Endothelial cell of umbilical vein (primary cell): Measurements from ENCODE around the gene HEATR1. TPM values are rescaled to one million over a fixed set of nuclear protein-coding genes. Genes with fewer than 3 reads are reported as not detected.

Experiments used
- BruUV-seq: library from RNA; stranded (reverse); fragments of 400-500 nt; replicated peaks from 2 replicates; lab custom pipeline; 2021; lab: Mats Ljungman, UMichigan
- CTCF ChIA-PET: fragments of 300-600, 350-600 bp; sonication (Branson Sonifier 250); formaldehyde crosslinking; loops from one replicate; lab custom pipeline; 2021; ENCODE audit warnings: antibody characterized with exemption, inconsistent platforms; lab: Charles Lee
- POLR2A ChIA-PET: fragments of 300-600, 350-600 bp; sonication (Branson Sonifier 250); formaldehyde crosslinking; loops from one replicate; lab custom pipeline; 2021; ENCODE audit warnings: antibody characterized with exemption, inconsistent platforms; lab: Charles Lee
- DNase-seq: peaks from one replicate; pipeline ENCODE4 v3.0.0-alpha.2; 2011; ENCODE audit warnings: low read depth, low spot score
- FAIRE-seq: peaks from 2 replicates; lab custom pipeline; 2011; peaks lifted over from hg19 to GRCh38; lab: Jason Lieb, UNC
- H2AFZ ChIP-seq: 2 replicates; pipeline ENCODE4 v1.6.0; 2012; ENCODE audit warnings: low read depth, low read length, control low read depth, inconsistent platforms
- H3K27ac ChIP-seq: 2 replicates; pipeline ENCODE4 v1.5.1; 2011; ENCODE audit warnings: low read depth, mild to moderate bottlenecking, control low read depth, low read length, moderate library complexity; ENCODE audit not compliant: insufficient read depth
- H3K27me3 ChIP-seq, 2 experiments: 2 replicates each; pipeline versions ENCODE4 v1.6.0 to v1.6.1; 2011; ENCODE audit warnings: low read length in 2 of 2, mixed read lengths in 1 of 2; ENCODE audit not compliant: control insufficient read depth in 2 of 2, insufficient read depth in 2 of 2
- H3K36me3 ChIP-seq, 2 experiments: 2 replicates in 1 of 2; 3 replicates in 1 of 2; pipeline ENCODE4 v1.5.1; 2011; ENCODE audit warnings: low read length in 2 of 2, mild to moderate bottlenecking in 1 of 2, moderate library complexity in 1 of 2; ENCODE audit not compliant: control insufficient read depth in 2 of 2, insufficient read depth in 2 of 2; ENCODE audit errors: extremely low read depth in 1 of 2
- H3K4me1 ChIP-seq: 3 replicates; pipeline ENCODE4 v1.5.1; 2011; ENCODE audit warnings: mild to moderate bottlenecking, low read length; ENCODE audit not compliant: control insufficient read depth, insufficient read depth; ENCODE audit errors: extremely low read depth
- H3K4me2 ChIP-seq: 2 replicates; pipeline ENCODE4 v1.6.1; 2011; ENCODE audit warnings: low read length, control low read depth, mixed read lengths; ENCODE audit not compliant: insufficient read depth
- H3K4me3 ChIP-seq, 3 experiments: fragments of 200-600 bp in 1 of 3; sonication (generic), shearing (Covaris generic) in 1 of 3; replicated peaks in 1 of 3; 2 replicates each; pipeline ENCODE4 v1.5.1; 2011 to 2016; ENCODE audit warnings: control low read depth in 3 of 3, low read length in 3 of 3, mild to moderate bottlenecking in 2 of 3, inconsistent platforms in 1 of 3, low read depth in 1 of 3, moderate library complexity in 1 of 3; ENCODE audit not compliant: insufficient read depth in 1 of 3
- H3K79me2 ChIP-seq: 2 replicates; pipeline ENCODE4 v1.6.0; 2012; ENCODE audit warnings: low read length, inconsistent platforms; ENCODE audit not compliant: control insufficient read depth, insufficient read depth
- H3K9ac ChIP-seq: replicated peaks from 2 replicates; pipeline ENCODE3; 2011; ENCODE audit warnings: low read length, control low read depth; ENCODE audit not compliant: insufficient read depth; ENCODE audit errors: extremely low read depth
- H3K9me1 ChIP-seq: replicated peaks from 3 replicates; pipeline ENCODE4 v1.6.0; 2011; ENCODE audit warnings: mild to moderate bottlenecking, low read length; ENCODE audit not compliant: control insufficient read depth, insufficient read depth; ENCODE audit errors: extremely low read depth
- H3K9me3 ChIP-seq: replicated peaks from 2 replicates; pipeline ENCODE4 v1.5.1; 2012; ENCODE audit warnings: low read length, inconsistent platforms; ENCODE audit not compliant: control insufficient read depth, insufficient read depth
- H4K20me1 ChIP-seq: replicated peaks from 2 replicates; pipeline ENCODE3; 2011; ENCODE audit warnings: mild to moderate bottlenecking, low read length; ENCODE audit not compliant: control insufficient read depth, insufficient read depth; ENCODE audit errors: extremely low read depth
- EZH2 ChIP-seq: IDR thresholded peaks from 2 replicates; pipeline ENCODE4 v1.6.1; 2012; ENCODE audit warnings: borderline replicate concordance, low read depth, mild to moderate bottlenecking, moderate library complexity, low read length, inconsistent platforms; ENCODE audit not compliant: severe bottlenecking
- FOS ChIP-seq: IDR thresholded peaks from 2 replicates; pipeline ENCODE4 v1.6.1; 2011; ENCODE audit warnings: mild to moderate bottlenecking, low read length, moderate library complexity, borderline replicate concordance; ENCODE audit not compliant: insufficient read depth
- GATA2 ChIP-seq: IDR thresholded peaks from 2 replicates; pipeline ENCODE4 v1.7.0; 2011; ENCODE audit warnings: low read depth, mild to moderate bottlenecking, moderate library complexity, mixed read lengths, low read length; ENCODE audit not compliant: insufficient read length, insufficient read depth
- JUN ChIP-seq: IDR thresholded peaks from 2 replicates; pipeline ENCODE4 v1.6.1; 2011; ENCODE audit warnings: borderline replicate concordance, low read depth; ENCODE audit not compliant: insufficient read length, insufficient read depth
- MAX ChIP-seq: IDR thresholded peaks from 2 replicates; pipeline ENCODE4 v1.6.1; 2011; ENCODE audit not compliant: insufficient read depth, insufficient read length
- MYC ChIP-seq: IDR thresholded peaks from one replicate; pipeline ENCODE4 v1.6.1; 2011; ENCODE audit warnings: mild to moderate bottlenecking, low read depth, low read length
- POLR2A ChIP-seq: IDR thresholded peaks from 2 replicates; pipeline ENCODE4 v1.6.1; 2012; ENCODE audit warnings: low read depth, mild to moderate bottlenecking, control low read depth, low read length
- POLR2AphosphoS5 ChIP-seq: IDR thresholded peaks from 2 replicates; pipeline ENCODE4 v1.6.1; 2012; ENCODE audit warnings: low read depth, mild to moderate bottlenecking, control low read depth, low read length, moderate library complexity; ENCODE audit not compliant: insufficient read depth
- dilution Hi-C: fragments of 300-500 bp; cut with MboI; formaldehyde crosslinking; loops from one replicate; pipeline ENCODE4 v1.15.0; 2019; ENCODE audit warnings: low sequenced_read_pairs; ENCODE audit not compliant: extremely low pct_ligation_motif_present
- intact Hi-C: fragments of 100-400 bp; cut with micrococcal nuclease; formaldehyde crosslinking; loops from one replicate; pipeline ENCODE4 v1.10.0; 2022
- polyA plus RNA-seq, 4 experiments: library from polyadenylated mRNA; depleted of rRNA in 3 of 4; stranded (reverse) in 3 of 4; unstranded in 1 of 4; fragments of >200 nt; gene quantifications; 2 replicates each; pipeline versions ENCODE4 v1.2.1 to v1.2.3, GENCODE V29; 2011 to 2012; ENCODE audit warnings: missing spikeins in 1 of 4
- total RNA-seq: library from RNA; stranded (reverse); gene quantifications from 2 replicates; pipeline ENCODE4 v1.2.3, GENCODE V29; 2021
- TF ChIP-seq, protein P1 (sequence below), 2 donors: IDR thresholded peaks; 1 replicate in 1 of 2; 2 replicates in 1 of 2; pipeline ENCODE4 v1.5.1; 2011; ENCODE audit warnings: low read length in 2 of 2, mild to moderate bottlenecking in 2 of 2, moderate library complexity in 2 of 2, control low read depth in 1 of 2, inconsistent platforms in 1 of 2, low read depth in 1 of 2; ENCODE audit not compliant: insufficient read depth in 1 of 2; ENCODE audit errors: extremely low read depth in 1 of 2

HEATR1 gene
- total and polyA plus RNA-seq, 2 donors (not counting 3 experiments of a cell fraction or from before 2014, with no cell fraction given) = 8.4 to 62.0 TPM

DNA sequence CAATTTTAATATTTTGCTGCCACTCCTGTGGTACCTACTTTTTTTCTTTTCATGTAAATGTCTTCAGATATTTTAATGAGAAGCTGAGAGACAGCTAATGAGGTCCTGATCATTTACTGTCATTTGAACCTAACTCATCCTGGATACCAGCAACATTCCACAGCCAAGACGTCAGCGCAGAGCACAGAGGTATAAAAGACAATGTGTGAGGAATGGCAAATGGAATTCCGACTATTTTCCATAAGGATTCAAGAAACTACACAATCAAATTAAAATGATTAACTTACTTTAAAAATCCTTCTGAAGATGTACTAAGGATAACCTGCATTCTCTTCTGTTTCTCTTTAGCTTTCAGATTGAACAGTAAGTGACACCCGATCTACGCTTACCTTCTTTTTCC lies 38.8 kb downstream of the HEATR1 start:
- POLR2A ChIA-PET = no interaction called here
- CTCF ChIA-PET = no interaction called here

GRCh38 chr1:236561976-236562375 lies 42.3 kb downstream of the HEATR1 start:
- H3K9me3 ChIP-seq = no peaks in the 10 kb centered on the region
- no peaks in the 10 kb centered on the region for H3K27me3 ChIP-seq
- DNase-seq = no peak
- no peaks in the 10 kb centered on the region for H3K79me2 ChIP-seq
- H3K27ac ChIP-seq = no peak overlapping the region
- H3K9ac ChIP-seq = no peak overlapping the region
- no peak overlapping the region for H2AFZ ChIP-seq
- H4K20me1 ChIP-seq = no peaks in the 10 kb centered on the region
- H3K4me3 ChIP-seq = no peak overlapping the region
- H3K4me1 ChIP-seq = no peaks in the 10 kb centered on the region
- no TSS peak for BruUV-seq
- FAIRE-seq = no peak
- POLR2A ChIA-PET = no interaction called here
- intact Hi-C loops = no loop called here
- H3K9me1 ChIP-seq = no peaks in the 10 kb centered on the region
- dilution Hi-C loops = no loop called here
- no peak overlapping the region for H3K4me2 ChIP-seq
- TF ChIP-seq EZH2 = no peak
- no peak for TF ChIP-seq FOS
- TF ChIP-seq, protein P1, sequence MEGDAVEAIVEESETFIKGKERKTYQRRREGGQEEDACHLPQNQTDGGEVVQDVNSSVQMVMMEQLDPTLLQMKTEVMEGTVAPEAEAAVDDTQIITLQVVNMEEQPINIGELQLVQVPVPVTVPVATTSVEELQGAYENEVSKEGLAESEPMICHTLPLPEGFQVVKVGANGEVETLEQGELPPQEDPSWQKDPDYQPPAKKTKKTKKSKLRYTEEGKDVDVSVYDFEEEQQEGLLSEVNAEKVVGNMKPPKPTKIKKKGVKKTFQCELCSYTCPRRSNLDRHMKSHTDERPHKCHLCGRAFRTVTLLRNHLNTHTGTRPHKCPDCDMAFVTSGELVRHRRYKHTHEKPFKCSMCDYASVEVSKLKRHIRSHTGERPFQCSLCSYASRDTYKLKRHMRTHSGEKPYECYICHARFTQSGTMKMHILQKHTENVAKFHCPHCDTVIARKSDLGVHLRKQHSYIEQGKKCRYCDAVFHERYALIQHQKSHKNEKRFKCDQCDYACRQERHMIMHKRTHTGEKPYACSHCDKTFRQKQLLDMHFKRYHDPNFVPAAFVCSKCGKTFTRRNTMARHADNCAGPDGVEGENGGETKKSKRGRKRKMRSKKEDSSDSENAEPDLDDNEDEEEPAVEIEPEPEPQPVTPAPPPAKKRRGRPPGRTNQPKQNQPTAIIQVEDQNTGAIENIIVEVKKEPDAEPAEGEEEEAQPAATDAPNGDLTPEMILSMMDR (IDR thresholded peaks at IDR 0.05; ENCODE audit: extremely low read depth in 1 of 2, insufficient read depth in 1 of 2, low read depth in 1 of 2, low read length in 2 of 2) = no peak
- TF ChIP-seq MYC = no peak
- TF ChIP-seq MAX = no peak
- no peak for TF ChIP-seq JUN
- TF ChIP-seq POLR2AphosphoS5 = no peak
- TF ChIP-seq GATA2 = no peak
- TF ChIP-seq POLR2A = no peak
- peaks cover 36 to 40% of the 10 kb centered on the region in 2 experiments for H3K36me3 ChIP-seq
- CTCF ChIA-PET = no interaction called here

More for the DNA sequence above, 38.8 kb downstream of the HEATR1 start:
- TF ChIP-seq POLR2A (no peak), EZH2 (no peak), MYC (no peak), MAX (no peak)
- TF ChIP-seq, protein P1 (IDR thresholded peaks at IDR 0.05; ENCODE audit: extremely low read depth in 1 of 2, insufficient read depth in 1 of 2, low read depth in 1 of 2, low read length in 2 of 2) = no peak
- BruUV-seq = no TSS peak
- no peaks in the 10 kb centered on the region for H3K9me3 ChIP-seq
- H4K20me1 ChIP-seq = no peaks in the 10 kb centered on the region
- H3K4me1 ChIP-seq = no peaks in the 10 kb centered on the region
- H3K9me1 ChIP-seq = no peaks in the 10 kb centered on the region
- no peak for DNase-seq
- no peaks in the 10 kb centered on the region for H3K27me3 ChIP-seq
- no peak overlapping the region for H3K27ac ChIP-seq
- dilution Hi-C loops (no loop called here), intact Hi-C loops (no loop called here)
- H3K4me2 ChIP-seq = no peak overlapping the region
- H3K9ac ChIP-seq = no peak overlapping the region
- no peak overlapping the region for H3K4me3 ChIP-seq
- peaks cover 25 to 26% of the 10 kb centered on the region in 2 experiments for H3K36me3 ChIP-seq
- H2AFZ ChIP-seq = no peak overlapping the region
- FAIRE-seq = no peak
- H3K79me2 ChIP-seq = no peaks in the 10 kb centered on the region
